Measurements from ENCODE around the gene USP21.
A peak's percentile ranks its signal among the peaks of the same experiment; 100 is the strongest.

Gene USP21

DNA sequence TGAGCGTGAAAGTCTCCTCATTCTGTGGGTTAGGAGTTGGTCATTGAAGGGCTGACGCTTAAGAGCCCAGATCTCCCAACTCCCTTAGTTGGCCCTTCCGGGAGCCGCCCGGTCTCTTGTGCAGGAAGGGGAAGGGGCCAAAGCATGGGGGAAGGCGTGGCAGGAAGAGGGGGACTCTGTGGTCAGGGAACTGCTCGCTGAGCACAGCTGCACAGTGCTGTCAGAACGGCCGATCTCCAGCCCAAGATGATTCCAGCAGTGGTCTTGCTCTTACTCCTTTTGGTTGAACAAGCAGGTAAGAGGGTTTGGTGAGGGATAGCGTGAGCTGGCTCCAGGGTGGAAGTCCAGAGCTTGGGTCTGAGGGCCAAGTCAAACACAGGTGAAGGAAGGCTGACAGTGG is 55.8 kb downstream of the USP21 start, which contains the start of gene FCER1G:
TSS of gene FCER1G (plus strand) at position 220 of the 400 bp plus-strand sequence. CDS start at position 247, 27 bp downstream.
- Mint-ChIP-seq H3K4me1 (ENCODE audit: low read depth) (peaks cover 63% of the 10 kb centered on the region), H3K9me3 (no peaks in the 10 kb centered on the region), H3K4me3 (peak within 1 kb of the TSS; percentile 100), H3K36me3 (ENCODE audit: low read depth) (peaks cover 93% of the 10 kb centered on the region), H3K27ac (peak within 1 kb of the TSS; percentile 98), H3K27me3 (no peaks in the 10 kb centered on the region)
- intact Hi-C loops (cut with micrococcal nuclease) = loop anchor here (1.0 kb wide), 1 partner anchor 13 kb away; the partner anchor contains the start of gene NDUFS2
